Activated naive CD8-positive, alpha-beta T cell treated with anti-CD3 and anti-CD28 coated beads, Interleukin-2, amount 10 ng/mL, durations not matched to agents 7 days and 5 days (primary cell): ENCODE measurements around the gene SLC22A6. TPM values are rescaled to one million over a fixed set of nuclear protein-coding genes. Genes with fewer than 3 reads are reported as not detected.
"Not testable (repeated sequence)": the region's sequence is repeated elsewhere in the genome, so short reads cannot be mapped to it uniquely, and the experiment has no call there.

ENCODE experiments used
- ATAC-seq: fragments of 150-1000 bp; cut with Tn5 transposase; one replicate; pipeline ENCODE4 v1.10.0; 2021; ENCODE audit warnings: low read depth, moderate library complexity
- POLR2A ChIA-PET: fragments of 350-600 bp; sonication (Branson Sonifier 250); formaldehyde crosslinking; loops from one replicate; lab custom pipeline; 2021; ENCODE audit warnings: antibody characterized with exemption; lab: Charles Lee
- DNase-seq: peaks from one replicate; pipeline ENCODE4 v3.0.0; 2021
- H3K27ac Mint-ChIP-seq: one replicate; pipeline ENCODE4 v1.8.0; 2022; ENCODE audit warnings: mild to moderate bottlenecking, mixed read lengths
- H3K27me3 Mint-ChIP-seq: one replicate; pipeline ENCODE4 v1.8.0; 2022; ENCODE audit warnings: mild to moderate bottlenecking, moderate library complexity, mixed read lengths
- H3K36me3 Mint-ChIP-seq: one replicate; pipeline ENCODE4 v1.8.0; 2021; ENCODE audit warnings: mild to moderate bottlenecking, mixed read lengths
- H3K4me1 Mint-ChIP-seq: one replicate; pipeline ENCODE4 v1.8.0; 2021; ENCODE audit warnings: mixed read lengths
- H3K4me3 Mint-ChIP-seq: one replicate; pipeline ENCODE4 v1.8.0; 2022; ENCODE audit warnings: mild to moderate bottlenecking, moderate library complexity, mixed read lengths
- H3K9me3 Mint-ChIP-seq: one replicate; pipeline ENCODE4 v1.8.0; 2021; ENCODE audit warnings: mixed read lengths
- total RNA-seq, 2 experiments: library from RNA; stranded (reverse); gene quantifications; one replicate each; pipeline ENCODE4 v1.2.3, GENCODE V29; 2021

Gene SLC22A6
- total RNA-seq, 2 experiments from 2014 or later = not detected

GRCh38 chr11:62974848-62975522, 9.8 kb downstream of the SLC22A6 start:
- Mint-ChIP-seq H3K4me3 (no peak overlapping the region), H3K27me3 (peaks cover 26% of the 10 kb centered on the region), H3K9me3 (no peaks in the 10 kb centered on the region), H3K4me1 (peaks cover 2% of the 10 kb centered on the region), H3K36me3 (no peaks in the 10 kb centered on the region), H3K27ac (no peak overlapping the region)
- DNase-seq (no peak), ATAC-seq (no peak)
- POLR2A ChIA-PET = no interaction called here

DNA sequence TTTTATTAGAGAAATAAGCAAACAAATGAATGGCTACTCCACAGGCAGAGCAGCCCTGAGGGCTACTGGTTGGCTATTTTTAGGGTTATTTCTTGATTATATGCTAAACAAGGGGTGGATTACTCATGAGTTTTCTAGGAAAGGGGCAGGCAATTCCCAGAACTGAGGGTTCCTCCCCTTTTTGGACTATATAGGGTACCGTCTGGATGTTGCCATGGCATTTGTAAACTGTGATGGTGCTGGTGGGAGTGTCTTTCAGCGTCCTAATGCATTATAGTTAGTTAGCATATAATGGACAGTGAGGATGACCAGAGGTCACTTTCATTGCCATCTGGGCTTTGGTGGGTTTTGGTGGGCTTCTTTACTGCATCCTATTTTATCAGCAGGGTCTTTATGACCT, 19.2 kb downstream of the SLC22A6 start:
- no peak for ATAC-seq
- no peaks in the 10 kb centered on the region for H3K9me3 Mint-ChIP-seq
- peaks cover 46% of the 10 kb centered on the region for H3K27me3 Mint-ChIP-seq
- no peak overlapping the region for H3K4me3 Mint-ChIP-seq
- no peaks in the 10 kb centered on the region for H3K36me3 Mint-ChIP-seq
- POLR2A ChIA-PET = no interaction called here
- H3K27ac Mint-ChIP-seq = no peak overlapping the region
- no peaks in the 10 kb centered on the region for H3K4me1 Mint-ChIP-seq
- no peak for DNase-seq

DNA sequence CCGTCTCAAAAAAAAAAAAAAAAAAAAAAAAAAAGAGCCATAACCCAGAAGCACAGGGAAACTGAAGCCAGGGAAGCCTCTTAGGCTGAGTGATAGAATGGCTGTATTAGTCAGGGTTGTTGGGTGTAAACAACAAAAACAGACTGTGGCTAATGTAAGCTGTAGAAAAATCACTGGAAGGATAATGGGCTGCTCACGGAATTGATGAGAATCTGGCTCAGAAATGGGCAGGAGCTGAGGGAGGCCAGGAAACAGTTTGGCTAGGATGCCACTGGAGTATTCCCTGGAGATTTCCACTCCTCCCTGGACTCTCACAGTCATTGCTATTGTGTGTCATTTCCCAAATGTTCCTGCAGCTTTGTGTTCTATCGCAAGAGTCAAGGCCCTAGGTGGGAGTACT, 22.4 kb downstream of the SLC22A6 start:
- H3K4me3 Mint-ChIP-seq = no peak overlapping the region
- DNase-seq (no peak), ATAC-seq (no peak)
- H3K36me3 Mint-ChIP-seq = no peaks in the 10 kb centered on the region
- no peaks in the 10 kb centered on the region for H3K9me3 Mint-ChIP-seq
- POLR2A ChIA-PET = no interaction called here
- peaks cover 17% of the 10 kb centered on the region for H3K27me3 Mint-ChIP-seq
- no peaks in the 10 kb centered on the region for H3K4me1 Mint-ChIP-seq
- no peak overlapping the region for H3K27ac Mint-ChIP-seq

DNA sequence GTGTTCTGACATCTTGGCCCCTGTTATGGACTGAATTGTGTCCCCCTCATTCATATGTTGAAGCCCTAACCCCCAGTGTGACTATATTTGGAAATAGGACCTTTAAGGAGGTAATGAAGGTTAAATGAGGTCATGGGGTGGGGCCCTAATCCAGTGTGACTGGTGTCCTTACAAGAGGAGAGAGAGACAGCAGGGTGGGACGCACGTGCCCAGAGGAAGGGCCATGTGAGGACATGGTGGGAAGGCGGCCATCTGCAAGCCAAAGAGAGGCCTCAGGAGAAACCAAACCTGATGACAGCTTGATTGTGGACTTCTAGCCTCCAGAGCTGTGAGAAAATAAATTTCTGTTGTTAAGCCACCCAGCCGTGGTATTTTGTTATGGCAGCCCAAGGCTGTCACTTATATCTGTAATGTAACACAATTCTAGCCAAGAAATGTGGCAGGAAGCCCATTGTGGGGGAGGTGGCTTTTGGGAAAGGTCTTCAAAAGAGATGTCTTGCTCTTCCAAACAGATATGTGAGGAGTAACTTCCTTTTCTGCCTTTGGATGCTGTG, 23.7 kb downstream of the SLC22A6 start:
- H3K9me3 Mint-ChIP-seq = no peaks in the 10 kb centered on the region
- H3K27ac Mint-ChIP-seq = no peak overlapping the region
- peaks cover 5% of the 10 kb centered on the region for H3K27me3 Mint-ChIP-seq
- no peaks in the 10 kb centered on the region for H3K36me3 Mint-ChIP-seq
- no peak for DNase-seq
- no peaks in the 10 kb centered on the region for H3K4me1 Mint-ChIP-seq
- no peak overlapping the region for H3K4me3 Mint-ChIP-seq
- ATAC-seq = no peak
- POLR2A ChIA-PET = no interaction called here

GRCh38 chr11:62959422-62959980, 25.3 kb downstream of the SLC22A6 start:
- POLR2A ChIA-PET = no interaction called here
- Mint-ChIP-seq H3K36me3 (no peaks in the 10 kb centered on the region), H3K27ac (no peak overlapping the region), H3K4me1 (no peaks in the 10 kb centered on the region), H3K27me3 (peaks cover 9% of the 10 kb centered on the region), H3K4me3 (no peak overlapping the region), H3K9me3 (no peaks in the 10 kb centered on the region)
- no peak for ATAC-seq
- DNase-seq = no peak

DNA sequence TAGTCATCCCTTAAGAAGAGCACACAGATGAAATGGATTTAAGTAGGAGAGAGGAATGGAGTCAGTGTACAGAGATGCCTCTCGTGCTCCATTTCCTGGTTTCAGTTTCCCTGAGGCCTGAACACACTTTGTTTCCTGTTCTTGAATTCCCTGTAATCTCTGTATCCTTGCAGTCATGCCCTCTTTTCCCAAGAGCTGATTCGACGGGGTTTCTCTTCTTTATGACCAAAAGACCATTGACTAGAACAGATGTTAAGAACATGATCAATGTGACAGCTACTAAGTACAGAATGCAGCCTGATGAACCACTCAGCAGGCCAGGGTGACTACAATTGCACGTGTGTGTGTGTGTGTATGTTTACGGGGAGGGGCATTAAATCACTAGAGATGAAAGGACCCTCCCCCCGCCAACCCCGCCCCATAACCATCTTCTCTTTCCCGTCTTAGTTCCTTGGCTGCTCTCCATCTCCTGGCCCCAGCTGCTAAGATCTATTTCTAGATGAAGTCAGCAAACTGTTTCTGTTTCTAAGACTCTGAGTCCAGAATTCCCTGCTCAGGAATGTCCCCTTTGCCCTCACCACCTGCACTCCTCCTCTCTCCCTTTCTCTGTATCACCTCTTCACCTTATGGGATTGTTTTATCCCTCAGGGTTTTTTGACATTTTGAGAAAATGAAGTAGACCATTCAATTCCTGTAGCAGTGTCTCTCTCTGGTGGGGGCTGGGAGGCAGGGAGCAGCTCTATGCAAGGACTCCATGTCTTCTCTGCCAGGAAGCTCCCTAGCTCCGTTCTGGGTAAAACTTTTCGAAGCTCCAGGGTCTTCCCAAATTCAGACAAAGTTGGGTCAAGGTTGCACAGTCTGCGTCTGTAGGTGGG, 26.0 kb downstream of the SLC22A6 start:
- Mint-ChIP-seq H3K27ac (no peak overlapping the region), H3K27me3 (peaks cover 11% of the 10 kb centered on the region), H3K9me3 (no peaks in the 10 kb centered on the region), H3K4me1 (no peaks in the 10 kb centered on the region), H3K4me3 (no peak overlapping the region), H3K36me3 (no peaks in the 10 kb centered on the region)
- ATAC-seq (no peak), DNase-seq (no peak)
- POLR2A ChIA-PET = no interaction called here

DNA sequence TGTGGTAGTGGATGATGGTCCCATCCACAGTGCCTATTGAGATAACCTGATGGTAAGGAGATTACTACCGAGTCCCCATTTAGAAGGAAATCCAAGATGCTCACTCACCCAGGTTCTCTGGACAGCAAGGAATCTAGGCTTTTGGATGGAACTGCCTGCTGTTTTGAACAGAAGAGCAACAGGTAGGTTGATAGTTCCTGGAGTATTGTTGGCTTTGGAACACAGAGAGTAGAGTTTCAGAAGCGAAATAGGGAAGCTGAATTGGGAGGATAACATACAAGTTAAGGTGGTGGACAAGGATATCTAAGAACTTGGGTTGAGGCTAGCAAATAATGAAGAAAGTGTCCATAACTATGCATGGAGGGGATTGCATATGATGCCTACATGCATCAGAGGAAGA, 27.6 kb downstream of the SLC22A6 start:
- no peak for ATAC-seq
- DNase-seq = no peak
- POLR2A ChIA-PET = no interaction called here
- H3K9me3 Mint-ChIP-seq = no peaks in the 10 kb centered on the region
- H3K4me3 Mint-ChIP-seq = no peak overlapping the region
- no peaks in the 10 kb centered on the region for H3K36me3 Mint-ChIP-seq
- H3K4me1 Mint-ChIP-seq = no peaks in the 10 kb centered on the region
- peaks cover 8% of the 10 kb centered on the region for H3K27me3 Mint-ChIP-seq
- H3K27ac Mint-ChIP-seq = no peak overlapping the region

- DNase-seq (no peak), ATAC-seq (no peak)
- Mint-ChIP-seq H3K36me3 (no peaks in the 10 kb centered on the region), H3K27ac (no peak overlapping the region), H3K27me3 (peaks cover 8% of the 10 kb centered on the region), H3K4me3 (no peak overlapping the region), H3K4me1 (no peaks in the 10 kb centered on the region), H3K9me3 (no peaks in the 10 kb centered on the region)
- POLR2A ChIA-PET = no interaction called here
These were observed 30.3 kb downstream of the SLC22A6 start for GRCh38 chr11:62954478-62954877.

- Mint-ChIP-seq H3K4me3 (no peak overlapping the region), H3K27ac (no peak overlapping the region), H3K36me3 (no peaks in the 10 kb centered on the region), H3K4me1 (no peaks in the 10 kb centered on the region), H3K9me3 (no peaks in the 10 kb centered on the region), H3K27me3 (peaks cover 8% of the 10 kb centered on the region)
- POLR2A ChIA-PET = no interaction called here
- DNase-seq (no peak), ATAC-seq (no peak)
These were observed 31.0 kb downstream of the SLC22A6 start for GRCh38 chr11:62953811-62954210.

DNA sequence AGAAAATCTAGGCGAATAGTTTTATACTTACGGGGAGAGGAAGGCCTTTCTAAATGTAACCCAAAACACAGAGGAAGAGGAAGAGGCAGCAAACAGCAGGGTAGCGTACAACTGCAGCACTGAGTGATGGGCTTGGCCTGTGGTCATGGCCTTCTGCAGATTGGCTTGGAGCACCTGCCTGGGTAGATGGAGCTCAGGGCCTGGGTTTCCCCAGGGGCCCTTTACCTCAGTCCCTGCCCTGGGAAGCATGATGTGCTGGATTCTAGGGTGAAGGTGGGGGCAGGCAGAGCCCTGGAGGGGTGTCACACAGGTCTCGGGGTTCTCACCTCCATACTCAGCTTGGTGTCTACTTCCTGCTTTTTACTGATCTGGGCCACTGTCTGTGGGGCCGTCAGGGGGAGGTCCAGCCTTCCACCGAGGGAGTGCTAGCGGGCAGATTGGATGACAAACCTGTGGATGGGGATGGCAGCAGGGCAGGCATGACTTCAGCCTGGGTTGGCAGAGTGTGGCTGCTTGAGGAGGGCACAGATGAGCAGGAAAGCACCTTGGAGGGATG, 35.9 kb downstream of the SLC22A6 start:
- H3K4me1 Mint-ChIP-seq = no peaks in the 10 kb centered on the region
- POLR2A ChIA-PET = interaction anchor here (0.7 kb wide), 1 partner anchor 661 kb away, joined by 6 read pairs; no protein-coding TSS in a partner anchor
- H3K4me3 Mint-ChIP-seq = no peak overlapping the region
- H3K27me3 Mint-ChIP-seq = peaks cover 8% of the 10 kb centered on the region
- H3K9me3 Mint-ChIP-seq = no peaks in the 10 kb centered on the region
- H3K36me3 Mint-ChIP-seq = no peaks in the 10 kb centered on the region
- ATAC-seq (no peak), DNase-seq (no peak)
- no peak overlapping the region for H3K27ac Mint-ChIP-seq

- H3K36me3 Mint-ChIP-seq, ATAC-seq, DNase-seq, H3K9me3 Mint-ChIP-seq, H3K27ac Mint-ChIP-seq, POLR2A ChIA-PET, H3K4me3 Mint-ChIP-seq, H3K4me1 Mint-ChIP-seq: not testable (repeated sequence)
- H3K27me3 Mint-ChIP-seq = peaks cover 14% of the 10 kb centered on the region
These were observed 39.2 kb downstream of the SLC22A6 start for GRCh38 chr11:62945538-62945937.

GRCh38 chr11:62937528-62937927, 47.2 kb downstream of the SLC22A6 start:
- H3K27ac Mint-ChIP-seq, H3K27me3 Mint-ChIP-seq, POLR2A ChIA-PET, H3K4me1 Mint-ChIP-seq, ATAC-seq, DNase-seq, H3K9me3 Mint-ChIP-seq, H3K36me3 Mint-ChIP-seq, H3K4me3 Mint-ChIP-seq: not testable (repeated sequence)

DNA sequence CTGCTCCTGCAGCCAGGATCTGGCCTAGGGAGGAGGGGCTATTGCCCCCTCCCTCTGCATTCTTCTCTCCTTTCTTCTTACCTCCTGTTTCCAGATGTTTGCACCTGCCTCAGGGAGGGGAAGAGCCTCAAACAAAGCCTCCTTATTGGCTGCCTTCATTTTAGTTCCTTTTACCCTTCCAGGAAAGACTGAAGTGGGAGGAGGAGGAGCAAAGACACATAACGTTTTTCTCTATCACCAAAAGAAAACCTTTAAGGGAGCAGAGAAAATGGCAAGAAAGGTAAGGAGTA, 50.3 kb downstream of the SLC22A6 start:
- H3K27me3 Mint-ChIP-seq = peaks cover 12% of the 10 kb centered on the region
- no peaks in the 10 kb centered on the region for H3K36me3 Mint-ChIP-seq
- POLR2A ChIA-PET = no interaction called here
- H3K9me3 Mint-ChIP-seq = peaks cover 4% of the 10 kb centered on the region
- no peak overlapping the region for H3K4me3 Mint-ChIP-seq
- H3K4me1 Mint-ChIP-seq = no peaks in the 10 kb centered on the region
- ATAC-seq (no peak), DNase-seq (no peak)
- H3K27ac Mint-ChIP-seq = no peak overlapping the region
